ENCODE measurements around the gene TOMM40.

DNA sequence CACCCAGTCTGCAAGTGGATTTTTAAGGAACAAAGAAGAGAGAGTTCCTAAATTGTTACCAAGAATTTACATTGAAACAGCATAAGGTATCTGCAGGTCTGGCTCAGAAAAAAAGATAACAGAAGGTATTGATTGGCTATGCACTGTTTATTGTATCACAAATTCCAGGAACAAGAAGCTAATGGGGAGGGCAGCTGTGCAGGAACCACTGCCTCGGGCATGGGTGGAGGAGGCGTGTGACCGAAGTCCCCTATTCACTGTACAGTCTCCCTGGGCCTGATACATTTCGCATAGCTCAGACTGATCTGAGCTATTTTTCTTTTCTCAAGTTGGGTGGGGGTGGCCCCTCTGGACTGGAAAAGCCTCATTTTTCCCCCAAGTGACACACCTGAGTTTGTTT lies 33.2 kb upstream of the TOMM40 start:
- TF ChIP-seq, protein P1, sequence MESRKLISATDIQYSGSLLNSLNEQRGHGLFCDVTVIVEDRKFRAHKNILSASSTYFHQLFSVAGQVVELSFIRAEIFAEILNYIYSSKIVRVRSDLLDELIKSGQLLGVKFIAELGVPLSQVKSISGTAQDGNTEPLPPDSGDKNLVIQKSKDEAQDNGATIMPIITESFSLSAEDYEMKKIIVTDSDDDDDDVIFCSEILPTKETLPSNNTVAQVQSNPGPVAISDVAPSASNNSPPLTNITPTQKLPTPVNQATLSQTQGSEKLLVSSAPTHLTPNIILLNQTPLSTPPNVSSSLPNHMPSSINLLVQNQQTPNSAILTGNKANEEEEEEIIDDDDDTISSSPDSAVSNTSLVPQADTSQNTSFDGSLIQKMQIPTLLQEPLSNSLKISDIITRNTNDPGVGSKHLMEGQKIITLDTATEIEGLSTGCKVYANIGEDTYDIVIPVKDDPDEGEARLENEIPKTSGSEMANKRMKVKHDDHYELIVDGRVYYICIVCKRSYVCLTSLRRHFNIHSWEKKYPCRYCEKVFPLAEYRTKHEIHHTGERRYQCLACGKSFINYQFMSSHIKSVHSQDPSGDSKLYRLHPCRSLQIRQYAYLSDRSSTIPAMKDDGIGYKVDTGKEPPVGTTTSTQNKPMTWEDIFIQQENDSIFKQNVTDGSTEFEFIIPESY (CRISPR knock-in tag; IDR thresholded peaks at IDR 0.05): no peak
- no peak for TF ChIP-seq SP140L (CRISPR knock-in tag; IDR thresholded peaks at IDR 0.05; ENCODE audit: borderline replicate concordance)

Data from HepG2 (cell line).